HG02798 (cell line): ENCODE data around the gene NCAPH2.

Source experiments
- ATAC-seq: cut with Tn5 transposase; IDR thresholded peaks from one replicate; pipeline ENCODE4 v1.9.1; 2021; ENCODE audit warnings: mild to moderate bottlenecking; ENCODE audit not compliant: unreplicated experiment, poor library complexity

The NCAPH2 gene

GRCh38 chr22:50488886-50489285 is 19.1 kb upstream of the NCAPH2 start:
- ATAC-seq = no peak

GRCh38 chr22:50489363-50490243 is 18.4 kb upstream of the NCAPH2 start:
- no peak for ATAC-seq

GRCh38 chr22:50490531-50491308 is 17.3 kb upstream of the NCAPH2 start:
- no peak for ATAC-seq

GRCh38 chr22:50497093-50497492 is 10.9 kb upstream of the NCAPH2 start:
- ATAC-seq = no peak

- ATAC-seq = no peak
These were observed 9.6 kb upstream of the NCAPH2 start for GRCh38 chr22:50498322-50498890.

- no peak for ATAC-seq
These were observed 7.6 kb upstream of the NCAPH2 start for GRCh38 chr22:50500452-50500851.

- ATAC-seq = no peak
These were observed 5.9 kb upstream of the NCAPH2 start for GRCh38 chr22:50502096-50502495.

- no peak for ATAC-seq
These were observed 5.2 kb upstream of the NCAPH2 start for GRCh38 chr22:50502628-50503474.

GRCh38 chr22:50503475-50504145 is 4.4 kb upstream of the NCAPH2 start:
- no peak for ATAC-seq

GRCh38 chr22:50504369-50505211 is 3.4 kb upstream of the NCAPH2 start:
- ATAC-seq = no peak

GRCh38 chr22:50505276-50505775 is 2.7 kb upstream of the NCAPH2 start:
- no peak for ATAC-seq

- no peak for ATAC-seq
These were observed 2.0 kb upstream of the NCAPH2 start for GRCh38 chr22:50505776-50506610.

- no peak for ATAC-seq
These were observed 1.2 kb upstream of the NCAPH2 start for GRCh38 chr22:50506611-50507420.

GRCh38 chr22:50507421-50507990 is 518 bp upstream of the NCAPH2 start, which contains the start of gene LMF2:
Gene LMF2 (minus strand): TSS chr22:50507702. CDS start chr22:50507675, 27 bp downstream.
- peak; percentile 68 for ATAC-seq

GRCh38 chr22:50508897-50509296 is 873 bp downstream of the NCAPH2 start:
- ATAC-seq = no peak

- ATAC-seq = no peak
These were observed 5.2 kb downstream of the NCAPH2 start for GRCh38 chr22:50513175-50513574.
